HL-60/S4 treated with retinoic acid at 250 ng/mL for 4 days and 3 days (cell line): Measurements from ENCODE around the gene ADGRG1.

Experiments
- in situ Hi-C: fragments of 300-500 bp; cut with MboI; formaldehyde crosslinking; loops from 2 replicates; pipeline ENCODE4 v1.7.0; 2022; ENCODE audit warnings: low sequenced_read_pairs

Gene ADGRG1

DNA sequence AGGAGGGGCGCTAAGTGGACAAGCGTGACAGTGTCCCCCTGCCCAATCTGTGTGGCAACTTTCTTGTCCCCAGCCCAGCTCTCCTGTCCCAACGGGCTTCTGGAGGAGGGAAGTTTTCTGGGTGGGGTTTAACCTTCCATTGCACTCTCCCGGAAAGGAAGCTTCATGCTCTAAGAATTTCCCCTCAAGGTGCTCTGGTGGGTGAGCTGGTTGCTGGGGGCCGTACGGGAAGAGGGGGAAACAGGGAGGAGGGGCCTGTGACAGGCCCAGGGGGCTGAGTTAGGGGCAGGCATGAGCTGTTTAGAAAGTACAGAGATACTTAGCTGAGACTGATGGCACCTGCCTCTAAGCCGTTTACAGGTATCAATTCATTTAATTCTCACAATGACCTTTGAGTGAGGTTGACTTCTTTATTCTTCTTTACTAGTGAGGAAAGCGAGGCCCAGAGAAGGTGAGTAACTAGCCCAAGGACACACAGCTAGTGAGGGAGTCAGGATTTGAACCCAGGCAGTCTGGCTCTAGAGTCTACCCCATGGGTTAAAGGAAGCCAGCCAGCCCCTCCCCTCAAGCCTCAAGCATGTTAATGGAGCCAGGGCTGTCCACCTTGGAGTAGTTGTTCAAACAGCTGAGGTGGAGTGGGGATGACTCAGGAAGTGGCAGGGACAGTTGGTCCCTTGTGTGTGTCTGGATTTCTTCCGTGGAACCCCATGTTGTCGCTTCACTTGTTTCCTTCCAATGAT is 18.9 kb downstream of the ADGRG1 start:
- in situ Hi-C loops, result no loop called here

DNA sequence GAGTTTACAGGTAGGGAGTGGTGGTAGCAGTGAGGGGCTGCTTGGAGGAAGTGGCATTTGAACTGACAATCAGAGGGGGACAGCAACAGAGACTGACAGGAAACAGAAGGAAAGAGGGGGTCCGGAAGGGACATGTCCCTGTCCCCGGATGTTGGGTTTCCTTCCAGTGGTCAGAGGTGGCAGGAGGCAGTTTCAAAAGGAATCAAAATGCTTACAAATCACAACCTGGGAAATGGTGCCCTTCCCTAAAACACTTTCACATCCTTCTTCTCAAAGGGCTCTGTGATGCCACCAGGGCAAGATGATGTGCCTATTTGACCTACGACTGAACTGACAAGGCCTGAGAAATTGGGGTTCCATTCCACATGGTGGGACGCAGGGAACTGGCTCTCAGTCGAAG is 19.7 kb downstream of the ADGRG1 start:
- in situ Hi-C loops, result no loop called here

DNA sequence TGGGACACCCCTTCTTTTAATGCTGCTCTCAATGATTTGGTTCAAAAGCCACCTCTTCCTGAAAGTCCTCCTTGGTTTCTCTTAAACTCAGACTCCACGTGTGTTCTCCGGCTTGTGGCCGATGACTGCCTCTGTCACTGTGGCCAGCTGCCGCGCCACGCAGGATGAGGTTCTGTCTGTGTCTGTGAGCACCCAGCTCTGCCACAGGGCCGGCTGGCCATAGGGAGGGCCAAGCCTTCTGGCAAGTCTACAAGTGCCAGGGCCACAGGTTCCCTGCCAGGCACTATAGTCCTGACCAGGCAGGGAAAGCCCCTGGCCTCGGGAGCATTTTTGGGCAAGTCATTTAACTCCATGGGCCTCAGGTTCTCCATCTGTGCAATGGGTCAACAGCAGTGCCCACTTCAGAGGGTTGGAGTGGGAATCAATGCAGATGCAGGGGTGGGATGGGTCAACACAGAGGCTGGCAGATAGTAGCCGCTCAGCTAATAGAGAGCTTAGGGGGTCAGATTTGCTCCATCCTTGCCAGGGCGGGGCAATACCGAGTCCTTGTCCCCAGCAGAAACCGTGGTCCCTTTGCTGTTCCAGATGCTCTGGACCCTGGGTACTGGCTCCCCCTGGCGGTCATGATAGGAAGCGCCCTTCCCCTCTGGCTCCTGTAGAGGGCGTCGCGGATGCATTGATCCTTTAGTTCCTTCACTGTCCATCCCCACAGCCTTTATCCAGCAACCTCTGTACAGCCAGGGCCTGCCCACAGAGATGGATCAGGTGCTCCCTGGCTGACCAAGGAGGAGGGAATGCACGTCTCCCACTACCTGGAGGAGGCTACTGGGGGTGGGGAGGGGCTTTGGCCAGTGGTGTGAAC is 20.4 kb downstream of the ADGRG1 start:
- in situ Hi-C loops, result no loop called here

DNA sequence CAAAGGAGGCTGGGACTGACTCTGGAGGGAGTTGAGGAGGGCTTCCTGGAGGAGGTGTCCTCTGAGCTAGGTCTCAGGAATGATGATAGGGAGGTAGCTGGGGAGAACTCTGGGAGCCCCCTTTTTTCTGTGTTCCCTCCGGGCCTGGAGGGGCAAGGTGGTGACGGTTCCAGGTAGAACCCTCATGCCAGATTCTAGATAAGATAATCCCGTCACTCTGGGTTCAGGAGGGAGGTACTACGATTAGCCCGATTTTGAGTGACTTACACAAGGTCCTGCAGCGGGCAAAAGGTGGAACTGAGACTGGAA is 21.0 kb downstream of the ADGRG1 start:
- in situ Hi-C loops, result no loop called here

DNA sequence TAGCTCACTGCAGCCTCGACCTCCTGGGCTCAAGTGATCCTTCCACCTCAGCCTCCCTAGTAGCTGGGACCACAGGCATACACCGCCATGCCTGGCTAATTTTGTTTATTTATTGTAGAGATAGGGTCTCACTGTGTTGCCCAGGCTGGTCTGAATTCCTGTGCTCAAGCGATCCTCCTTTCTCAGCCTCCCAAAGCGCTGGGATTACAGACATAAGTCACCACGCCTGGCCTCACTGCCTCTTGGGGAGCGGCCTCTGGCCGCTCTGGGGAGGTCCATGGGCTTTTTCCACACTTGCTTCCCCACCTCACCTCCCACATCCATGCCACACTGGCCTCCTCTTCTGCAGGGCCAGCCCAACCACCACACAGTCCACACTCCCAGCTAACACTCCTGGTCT is 21.4 kb downstream of the ADGRG1 start:
- in situ Hi-C loops, result no loop called here

DNA sequence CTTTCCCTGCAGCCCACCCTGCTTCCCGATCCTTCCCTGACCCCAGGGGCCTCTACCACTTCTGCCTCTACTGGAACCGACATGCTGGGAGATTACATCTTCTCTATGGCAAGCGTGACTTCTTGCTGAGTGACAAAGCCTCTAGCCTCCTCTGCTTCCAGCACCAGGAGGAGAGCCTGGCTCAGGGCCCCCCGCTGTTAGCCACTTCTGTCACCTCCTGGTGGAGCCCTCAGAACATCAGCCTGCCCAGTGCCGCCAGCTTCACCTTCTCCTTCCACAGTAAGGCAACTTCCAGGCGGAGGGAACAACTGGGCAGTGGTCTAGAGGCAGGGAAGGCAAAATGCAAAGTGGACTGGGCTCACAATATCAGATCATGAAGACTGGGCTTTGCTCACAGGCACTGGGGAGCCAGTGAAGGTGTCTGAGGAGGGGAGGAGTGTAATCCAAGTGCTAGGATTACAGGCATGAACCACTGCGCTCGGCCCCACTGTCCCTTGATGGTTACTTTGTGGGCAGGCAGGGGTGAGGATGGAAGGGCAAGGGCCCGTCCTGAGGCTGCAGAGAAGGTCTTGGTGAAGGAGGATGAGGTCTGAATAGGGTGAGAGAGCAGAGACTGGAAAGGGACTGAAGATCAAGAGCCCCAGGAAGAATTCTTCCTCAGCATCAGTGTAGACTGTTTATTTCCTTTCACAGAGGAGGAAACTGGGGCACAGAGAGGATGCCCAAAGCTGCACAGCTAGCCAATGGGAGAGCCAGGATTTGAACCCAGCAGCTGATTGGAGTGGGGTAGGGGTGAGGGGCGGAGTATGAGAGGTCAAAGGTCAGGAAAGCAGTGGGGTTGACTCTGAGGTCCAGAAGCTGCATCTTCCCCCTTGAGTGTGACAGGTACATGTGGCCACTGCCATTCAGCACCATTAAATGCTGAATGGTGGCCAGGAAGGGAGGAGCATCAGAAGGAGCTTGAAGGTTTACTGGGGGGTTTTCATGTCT is 23.2 kb downstream of the ADGRG1 start:
- in situ Hi-C loops, result no loop called here

DNA sequence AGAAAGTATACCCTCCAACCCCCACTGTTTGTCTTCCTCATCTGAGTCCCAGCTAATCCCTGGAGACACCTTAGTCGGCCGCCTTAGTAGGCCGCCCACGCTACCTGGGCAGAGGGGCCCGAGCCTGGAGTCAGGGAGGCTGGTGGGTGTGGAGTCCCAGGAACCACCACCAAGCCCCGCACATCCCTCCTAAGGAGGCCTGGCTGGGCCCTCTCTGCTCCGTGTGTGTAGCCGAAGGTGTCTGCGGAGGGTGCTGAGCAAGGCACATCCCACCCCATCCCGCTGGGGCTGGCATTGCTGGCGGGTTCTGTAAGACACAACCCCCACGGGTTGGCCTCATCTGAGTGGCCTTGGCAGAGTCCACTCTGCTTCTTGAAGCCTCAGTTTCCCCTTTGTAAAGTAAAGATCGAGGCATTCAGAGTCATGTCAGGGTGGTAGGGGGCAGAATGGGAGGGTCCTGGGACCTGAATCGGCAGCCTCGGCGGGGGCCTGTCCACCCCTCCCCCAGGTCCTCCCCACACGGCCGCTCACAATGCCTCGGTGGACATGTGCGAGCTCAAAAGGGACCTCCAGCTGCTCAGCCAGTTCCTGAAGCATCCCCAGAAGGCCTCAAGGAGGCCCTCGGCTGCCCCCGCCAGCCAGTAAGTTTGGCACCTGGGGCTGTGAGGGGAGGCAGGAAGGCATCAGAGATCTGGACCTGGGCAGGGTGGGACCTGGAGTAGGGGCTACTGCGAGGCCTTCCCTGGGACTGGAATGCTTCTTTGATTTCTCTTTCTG is 24.5 kb downstream of the ADGRG1 start:
- in situ Hi-C loops, result no loop called here

DNA sequence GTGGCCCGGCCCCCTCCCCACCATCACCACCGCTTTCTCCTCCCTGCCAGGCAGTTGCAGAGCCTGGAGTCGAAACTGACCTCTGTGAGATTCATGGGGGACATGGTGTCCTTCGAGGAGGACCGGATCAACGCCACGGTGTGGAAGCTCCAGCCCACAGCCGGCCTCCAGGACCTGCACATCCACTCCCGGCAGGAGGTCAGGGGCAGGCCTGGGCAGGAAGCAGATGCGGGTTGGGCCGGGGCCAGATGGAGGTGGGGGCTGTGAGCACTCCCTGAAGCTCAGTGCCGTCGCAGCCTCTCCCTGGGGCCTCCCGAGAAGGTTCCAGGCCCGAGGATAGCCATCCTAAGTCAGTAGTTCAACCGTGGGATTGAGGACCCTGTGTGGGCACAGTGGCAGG is 25.5 kb downstream of the ADGRG1 start:
- in situ Hi-C loops, result no loop called here

DNA sequence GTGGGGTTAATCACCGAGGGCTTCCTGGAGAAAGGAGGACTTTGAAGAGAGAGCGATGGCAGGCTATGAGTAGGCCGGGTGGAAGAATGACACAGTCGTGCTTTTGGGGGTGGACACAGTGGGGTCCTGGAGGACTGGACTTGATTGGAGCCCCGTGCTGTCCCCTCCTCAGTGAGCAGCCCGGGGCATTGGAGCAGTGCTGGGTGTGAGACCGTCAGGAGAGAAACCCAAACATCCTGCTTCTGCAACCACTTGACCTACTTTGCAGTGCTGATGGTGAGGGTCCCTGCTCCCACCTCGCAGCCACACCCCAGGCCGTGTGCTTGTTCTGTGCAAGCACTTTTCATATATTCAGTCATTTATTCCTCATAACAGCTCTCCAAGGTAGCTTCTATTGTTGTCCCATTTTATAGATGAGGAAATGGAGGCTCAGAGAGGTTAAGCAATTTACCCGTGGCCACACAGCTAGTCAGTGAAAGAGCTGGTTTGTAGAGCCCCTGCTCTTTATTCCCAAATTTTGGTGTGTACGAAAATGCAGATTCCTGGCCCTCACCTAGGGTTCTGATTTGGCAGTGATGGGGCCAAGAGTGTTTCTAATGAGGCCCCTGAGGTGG is 28.0 kb downstream of the ADGRG1 start:
- in situ Hi-C loops, result no loop called here

DNA sequence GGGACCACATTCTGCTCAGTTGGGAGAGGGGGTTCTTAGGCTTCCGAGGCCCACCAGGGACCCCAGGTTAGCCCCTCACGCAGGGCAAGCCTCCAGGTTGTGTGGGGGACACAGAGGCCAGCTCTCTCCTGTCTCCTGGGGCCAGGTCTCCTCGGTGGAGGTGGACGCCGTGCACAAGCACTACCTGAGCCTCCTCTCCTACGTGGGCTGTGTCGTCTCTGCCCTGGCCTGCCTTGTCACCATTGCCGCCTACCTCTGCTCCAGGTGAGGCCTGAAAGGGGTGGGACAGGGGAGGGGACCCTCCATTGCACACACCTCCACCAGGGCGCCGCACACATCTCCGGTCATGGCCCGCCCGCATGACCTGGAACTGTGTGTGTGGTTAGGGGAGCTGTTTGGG is 28.8 kb downstream of the ADGRG1 start:
- in situ Hi-C loops, result no loop called here

DNA sequence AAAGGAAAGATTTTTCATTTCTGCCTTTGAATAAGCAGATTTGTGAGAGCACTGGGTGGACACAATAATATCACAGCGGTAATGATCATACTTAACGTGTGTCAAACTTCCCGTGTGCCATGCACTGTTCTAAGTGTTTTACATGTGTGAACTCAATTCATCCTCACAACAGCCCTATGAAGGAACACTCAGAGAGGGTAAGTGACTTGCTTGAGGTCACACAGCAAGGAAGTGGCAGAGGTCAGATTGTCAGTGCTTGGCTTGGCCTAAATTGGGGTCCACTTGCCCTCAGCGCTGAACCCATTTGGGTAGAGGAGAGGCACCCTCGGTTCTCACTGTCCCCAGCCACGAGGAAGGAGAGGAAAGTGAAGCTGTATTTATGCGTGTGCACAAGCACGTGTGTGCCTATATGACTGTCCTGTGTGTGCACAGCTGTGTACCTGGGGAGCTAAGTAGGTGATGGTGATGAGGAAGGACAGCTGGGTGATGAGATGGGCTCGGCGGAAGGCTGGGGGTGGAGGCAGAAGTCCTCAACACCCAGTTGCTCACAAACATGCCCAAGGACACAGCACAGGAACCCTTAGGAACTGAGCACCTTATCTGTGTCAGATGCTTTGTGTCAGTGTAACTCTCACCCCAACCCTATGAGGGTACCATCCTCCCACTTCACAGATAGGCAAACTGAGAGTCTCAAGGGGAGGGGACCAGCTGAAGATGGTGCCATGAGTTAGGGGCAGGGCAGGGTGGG is 29.9 kb downstream of the ADGRG1 start:
- in situ Hi-C loops, result no loop called here

DNA sequence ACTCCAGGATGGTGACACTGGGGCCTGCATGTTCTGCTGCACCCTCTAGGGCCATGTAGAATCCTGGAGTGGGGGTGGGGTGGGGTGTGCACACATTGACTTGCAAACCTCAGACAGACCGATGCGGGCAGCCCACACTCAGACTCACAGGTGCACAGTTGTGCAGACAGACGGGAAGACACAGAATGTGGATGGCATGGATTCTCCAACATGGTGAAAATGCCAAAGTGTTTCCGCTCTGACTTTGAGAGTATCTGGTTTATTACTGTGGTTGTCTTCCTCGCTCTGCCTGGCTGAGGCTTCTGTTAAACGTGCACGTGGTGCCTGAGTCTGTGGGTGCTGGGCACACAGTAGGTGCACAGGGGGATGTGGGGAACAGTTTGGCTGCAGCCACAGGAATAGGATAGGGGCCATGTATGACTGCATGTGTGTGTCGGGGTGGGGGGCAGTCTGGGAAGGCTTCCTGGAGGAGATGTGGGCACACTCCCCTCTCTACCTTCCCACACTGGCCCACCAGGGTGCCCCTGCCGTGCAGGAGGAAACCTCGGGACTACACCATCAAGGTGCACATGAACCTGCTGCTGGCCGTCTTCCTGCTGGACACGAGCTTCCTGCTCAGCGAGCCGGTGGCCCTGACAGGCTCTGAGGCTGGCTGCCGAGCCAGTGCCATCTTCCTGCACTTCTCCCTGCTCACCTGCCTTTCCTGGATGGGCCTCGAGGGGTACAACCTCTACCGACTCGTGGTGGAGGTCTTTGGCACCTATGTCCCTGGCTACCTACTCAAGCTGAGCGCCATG is 30.6 kb downstream of the ADGRG1 start:
- in situ Hi-C loops, result no loop called here

DNA sequence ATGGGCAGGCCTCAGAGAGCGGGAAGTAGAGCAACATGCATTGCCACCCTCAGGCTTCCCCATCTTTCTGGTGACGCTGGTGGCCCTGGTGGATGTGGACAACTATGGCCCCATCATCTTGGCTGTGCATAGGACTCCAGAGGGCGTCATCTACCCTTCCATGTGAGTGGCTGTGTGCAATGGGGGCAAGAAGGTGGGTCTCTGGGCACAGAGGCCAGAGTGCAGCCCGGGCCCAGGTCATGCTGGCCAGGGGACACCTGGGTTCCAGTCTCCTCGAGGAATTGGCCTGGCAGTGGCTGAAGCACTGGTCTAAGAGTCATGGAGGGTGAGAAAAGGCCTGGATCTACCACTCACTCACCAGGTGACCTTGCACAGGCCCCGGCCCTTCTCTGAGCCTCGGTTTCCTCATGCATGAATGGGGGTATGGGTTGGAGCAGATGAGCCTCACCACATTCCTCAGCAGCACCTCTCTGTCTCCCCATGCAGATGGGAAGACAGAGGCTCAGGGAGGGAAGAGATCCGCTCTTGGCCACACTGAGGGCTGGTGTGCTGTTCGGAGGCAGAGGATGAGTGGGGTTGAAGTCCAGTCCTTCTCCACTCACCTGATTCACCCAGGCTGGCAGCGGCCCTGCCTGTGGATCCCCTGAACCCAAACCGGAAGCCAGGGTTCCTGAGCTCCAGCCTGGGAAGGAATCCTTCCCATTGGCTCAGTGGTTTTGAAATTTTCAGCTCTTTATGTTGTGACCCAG is 32.5 kb downstream of the ADGRG1 start:
- in situ Hi-C loops, result no loop called here

DNA sequence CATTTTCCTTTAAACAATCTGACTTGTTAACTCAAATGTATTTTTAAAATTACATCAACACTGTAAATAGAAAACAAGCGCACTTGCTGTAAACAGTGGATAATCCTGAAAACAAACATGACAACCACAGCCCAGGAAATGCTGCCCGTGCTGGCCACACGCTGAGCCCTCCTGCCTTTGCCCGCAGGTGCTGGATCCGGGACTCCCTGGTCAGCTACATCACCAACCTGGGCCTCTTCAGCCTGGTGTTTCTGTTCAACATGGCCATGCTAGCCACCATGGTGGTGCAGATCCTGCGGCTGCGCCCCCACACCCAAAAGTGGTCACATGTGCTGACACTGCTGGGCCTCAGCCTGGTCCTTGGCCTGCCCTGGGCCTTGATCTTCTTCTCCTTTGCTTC is 33.1 kb downstream of the ADGRG1 start:
- in situ Hi-C loops, result no loop called here

DNA sequence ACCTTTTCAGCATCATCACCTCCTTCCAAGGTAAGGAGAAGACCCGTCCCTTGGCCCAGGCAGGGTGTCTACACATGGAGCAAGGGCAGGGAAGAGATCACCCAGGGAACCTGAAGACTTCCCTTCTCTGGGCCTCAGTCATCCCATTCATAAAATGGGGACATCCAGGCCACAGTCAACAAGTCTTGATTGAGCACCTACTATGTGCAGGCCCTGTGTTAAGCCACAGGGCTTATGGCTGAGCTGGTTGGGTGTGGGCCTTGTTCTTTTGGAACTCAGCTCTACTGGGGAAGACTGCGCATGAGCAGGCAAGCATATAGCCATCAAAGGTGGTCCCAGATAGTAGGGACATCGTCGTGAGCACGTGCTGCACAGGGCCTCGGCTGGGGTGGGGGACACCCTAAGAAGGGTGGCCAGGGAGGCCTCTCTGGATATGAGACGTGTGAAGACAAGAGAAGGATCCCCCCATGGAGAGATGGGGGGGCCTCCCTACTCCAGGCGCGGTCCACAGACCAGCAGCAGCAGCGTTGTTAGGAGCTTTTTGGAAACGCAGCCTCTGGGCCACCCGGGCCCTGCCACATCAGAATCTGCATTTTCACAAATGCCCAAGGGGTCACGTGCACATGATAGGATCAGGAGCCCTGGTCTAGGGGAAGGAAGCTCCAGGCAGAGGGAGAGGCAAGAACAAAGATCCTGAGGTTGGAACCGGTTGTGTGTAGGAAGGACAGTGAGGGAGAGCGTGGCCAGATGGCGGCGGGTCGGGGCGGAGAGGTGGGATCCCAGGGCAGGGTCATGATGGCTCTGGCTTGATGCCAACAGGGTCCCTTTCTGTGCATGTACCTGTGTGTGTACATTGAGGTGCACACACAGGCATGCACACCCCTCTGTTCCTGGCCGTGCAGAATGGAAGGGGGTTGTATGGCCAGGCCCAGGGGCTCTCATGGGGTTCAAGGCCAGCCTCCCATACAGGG is 33.8 kb downstream of the ADGRG1 start:
- in situ Hi-C loops, result no loop called here

DNA sequence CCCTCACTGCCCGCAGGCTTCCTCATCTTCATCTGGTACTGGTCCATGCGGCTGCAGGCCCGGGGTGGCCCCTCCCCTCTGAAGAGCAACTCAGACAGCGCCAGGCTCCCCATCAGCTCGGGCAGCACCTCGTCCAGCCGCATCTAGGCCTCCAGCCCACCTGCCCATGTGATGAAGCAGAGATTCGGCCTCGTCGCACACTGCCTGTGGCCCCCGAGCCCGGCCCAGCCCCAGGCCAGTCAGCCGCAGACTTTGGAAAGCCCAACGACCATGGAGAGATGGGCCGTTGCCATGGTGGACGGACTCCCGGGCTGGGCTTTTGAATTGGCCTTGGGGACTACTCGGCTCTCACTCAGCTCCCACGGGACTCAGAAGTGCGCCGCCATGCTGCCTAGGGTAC is 35.0 kb downstream of the ADGRG1 start:
- in situ Hi-C loops, result no loop called here
